GM10847 (cell line): ENCODE data around the gene GABRG3.

Experiments
- POLR2A ChIP-seq: IDR thresholded peaks from 2 replicates; pipeline ENCODE4 v1.6.1; 2011; ENCODE audit not compliant: insufficient read length; ENCODE audit errors: extremely low read depth

The GABRG3 gene

DNA sequence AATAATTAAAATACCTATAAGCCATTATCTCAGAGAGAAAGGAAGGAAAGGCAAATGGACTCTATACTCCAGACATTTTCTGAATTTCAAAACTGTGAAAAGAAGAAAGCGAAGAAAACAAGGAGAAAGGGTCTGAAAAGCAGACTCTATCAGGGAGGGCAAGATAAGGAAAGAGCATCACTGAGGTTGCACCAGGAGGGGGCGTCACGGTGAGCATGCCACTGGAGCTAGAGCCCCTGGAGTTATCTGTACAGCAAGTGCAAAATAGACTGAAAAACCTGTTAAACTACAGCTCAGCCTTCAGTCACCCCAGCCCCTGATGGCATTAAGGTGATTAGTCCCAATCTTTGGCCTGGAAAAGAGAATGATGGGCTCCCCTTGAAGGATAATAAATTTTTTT is 514.3 kb downstream of the GABRG3 start:
- TF ChIP-seq POLR2A = no peak

DNA sequence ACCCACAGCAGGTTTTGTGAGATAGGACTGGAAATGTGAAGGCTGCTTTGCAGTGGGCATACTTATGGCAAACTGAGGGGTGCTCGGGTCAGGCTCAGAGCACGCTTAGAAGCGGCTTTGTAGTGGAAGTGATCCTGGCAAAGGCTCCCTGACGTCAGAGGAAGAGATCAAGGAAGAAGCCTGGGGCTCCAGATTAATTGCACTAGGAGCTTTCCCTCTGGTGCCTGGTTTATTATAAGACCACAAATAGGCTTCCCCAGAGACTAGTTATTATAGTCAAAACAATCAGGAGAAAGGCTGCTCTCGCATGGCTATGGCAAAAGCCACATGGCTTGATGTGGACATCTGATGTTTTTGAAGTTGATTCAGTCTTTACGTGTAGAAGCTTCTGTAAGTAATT is 515.1 kb downstream of the GABRG3 start:
- TF ChIP-seq POLR2A = no peak

DNA sequence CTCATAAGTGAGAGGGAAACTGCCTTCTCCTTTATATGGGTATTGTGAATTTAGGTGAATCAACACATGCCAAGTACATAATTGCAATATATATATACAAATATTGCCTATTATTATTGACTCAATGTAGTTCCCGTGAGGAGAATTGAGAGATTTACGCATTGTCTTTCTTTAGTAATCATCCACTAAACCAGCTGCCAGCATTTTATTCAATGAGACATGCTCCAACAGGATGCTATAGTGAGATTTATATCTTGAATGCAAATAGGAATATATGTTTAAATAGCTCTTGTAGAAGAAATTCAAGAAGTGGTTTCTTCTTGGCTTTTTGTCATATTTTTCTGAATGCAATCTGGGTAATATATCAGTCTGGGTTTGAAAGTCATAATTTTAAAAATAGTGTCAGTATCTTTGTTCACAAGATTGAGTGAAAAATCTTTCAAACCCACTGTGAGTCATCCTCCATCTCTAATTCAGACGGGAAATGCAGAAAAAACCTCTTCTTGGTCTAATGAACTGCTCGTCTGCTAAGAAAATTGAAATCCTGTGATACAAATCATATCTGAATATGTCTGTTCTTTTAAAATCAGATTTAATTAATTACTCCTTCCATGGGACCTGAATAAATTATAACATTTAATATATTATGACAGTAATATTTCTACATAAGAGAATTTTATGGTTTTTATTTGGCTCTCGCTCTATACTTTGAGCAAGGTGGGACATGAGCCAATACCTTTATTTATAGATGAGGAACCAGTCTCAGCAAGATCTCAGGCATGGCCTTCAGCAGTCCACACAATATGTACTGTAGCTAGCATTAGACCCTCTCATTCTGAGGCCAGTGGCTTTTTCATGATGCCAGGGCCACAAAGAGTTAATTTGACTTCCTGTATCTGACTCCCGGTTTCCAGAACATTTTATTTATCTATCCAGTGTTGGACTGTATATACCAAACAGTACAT is 516.0 kb downstream of the GABRG3 start:
- TF ChIP-seq POLR2A = no peak

DNA sequence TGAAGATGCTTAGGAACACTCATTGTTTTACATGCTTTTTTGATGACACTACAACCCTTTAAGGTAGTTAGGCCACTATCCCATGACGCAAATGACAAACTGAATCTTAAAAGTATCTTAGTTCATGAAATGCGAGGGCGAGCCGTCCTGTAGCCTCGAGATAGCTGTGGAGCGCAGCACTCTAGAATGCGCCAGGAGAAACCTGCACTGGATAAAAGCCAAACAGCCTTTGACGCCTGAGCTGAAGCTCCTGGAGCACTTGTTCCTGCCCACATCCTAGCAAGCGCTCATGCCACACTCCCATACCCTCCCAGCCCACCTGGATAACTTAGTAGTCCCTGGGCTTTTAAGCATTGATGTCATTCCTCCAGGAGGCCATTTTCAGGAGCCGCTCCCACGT is 516.9 kb downstream of the GABRG3 start:
- no peak for TF ChIP-seq POLR2A

DNA sequence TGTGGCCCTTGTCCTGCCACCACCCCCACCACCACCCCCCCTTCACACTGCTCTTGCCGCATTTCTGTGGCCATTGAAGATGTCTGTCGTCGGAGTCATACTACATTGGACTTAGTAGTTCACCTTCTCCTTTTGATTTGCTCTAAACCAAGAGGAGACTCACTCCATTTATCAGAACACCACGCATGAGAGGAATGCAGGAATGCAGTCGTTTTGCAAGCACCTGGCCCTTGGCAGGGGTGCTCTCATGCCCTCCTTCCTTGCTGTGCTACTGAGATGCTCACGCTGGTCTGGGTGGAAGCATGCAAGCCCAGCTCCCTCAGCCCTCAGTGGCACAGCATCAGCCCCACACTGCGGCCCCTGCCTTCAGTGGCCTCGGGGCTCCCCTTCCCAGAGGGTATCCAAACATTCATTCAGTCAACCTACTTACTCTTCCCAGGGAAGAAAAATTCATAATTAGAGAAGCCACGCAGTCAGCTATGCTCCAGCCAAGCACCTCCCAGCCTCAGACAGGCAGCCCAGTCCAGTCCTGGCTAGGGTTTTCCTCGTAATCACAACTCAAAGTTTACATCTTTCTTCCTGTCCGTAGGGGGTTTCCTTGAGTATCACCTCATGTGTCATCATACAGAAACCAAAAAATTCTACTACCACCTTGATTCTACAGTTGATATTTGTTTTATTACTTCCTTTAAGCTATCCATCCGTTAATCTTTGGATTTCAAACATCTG is 520.0 kb downstream of the GABRG3 start:
- no peak for TF ChIP-seq POLR2A

DNA sequence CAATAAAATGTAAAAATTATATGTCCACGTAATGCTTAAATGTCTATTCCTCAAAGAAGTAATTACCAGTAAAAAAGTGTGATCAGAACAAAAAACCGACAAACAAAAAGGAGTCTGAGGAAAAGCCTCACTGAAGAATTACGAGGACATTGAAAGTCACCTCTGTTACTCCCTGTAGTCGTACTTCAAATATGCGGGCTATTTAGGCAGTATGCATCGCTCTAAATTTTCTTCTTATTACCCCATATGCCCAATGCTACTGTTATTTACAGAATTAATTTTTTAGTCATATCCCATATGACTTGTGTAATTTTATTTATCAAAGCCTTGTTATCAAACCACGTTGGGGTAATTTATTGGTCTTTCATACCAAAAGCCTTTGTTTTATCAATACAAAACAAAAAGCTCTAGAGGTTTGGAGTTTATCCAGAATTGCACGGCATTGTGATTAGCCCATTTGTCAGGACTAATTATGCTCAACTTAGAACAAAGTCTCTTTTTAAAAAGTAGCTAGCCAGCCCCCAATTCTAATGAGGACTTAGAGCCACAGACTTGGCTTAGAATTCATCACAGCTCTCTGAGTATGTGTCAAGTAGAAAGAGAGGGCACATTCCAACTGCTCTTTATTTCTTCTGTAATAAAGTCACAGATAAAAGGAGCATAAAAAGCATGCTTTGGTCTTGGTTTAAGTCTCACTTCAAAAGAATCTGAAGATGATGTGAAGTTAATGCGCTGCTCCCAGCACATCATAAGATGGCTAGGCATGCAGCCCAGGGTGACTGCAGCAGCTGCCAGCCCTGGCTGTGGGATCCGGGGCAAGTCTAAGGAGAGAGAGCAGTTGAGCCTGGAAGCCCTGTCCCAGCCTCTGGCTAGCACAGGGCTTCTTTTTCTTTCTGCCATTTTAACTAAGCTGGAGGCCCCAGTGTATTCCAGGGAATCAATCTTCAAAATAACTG is 521.0 kb downstream of the GABRG3 start:
- no peak for TF ChIP-seq POLR2A

DNA sequence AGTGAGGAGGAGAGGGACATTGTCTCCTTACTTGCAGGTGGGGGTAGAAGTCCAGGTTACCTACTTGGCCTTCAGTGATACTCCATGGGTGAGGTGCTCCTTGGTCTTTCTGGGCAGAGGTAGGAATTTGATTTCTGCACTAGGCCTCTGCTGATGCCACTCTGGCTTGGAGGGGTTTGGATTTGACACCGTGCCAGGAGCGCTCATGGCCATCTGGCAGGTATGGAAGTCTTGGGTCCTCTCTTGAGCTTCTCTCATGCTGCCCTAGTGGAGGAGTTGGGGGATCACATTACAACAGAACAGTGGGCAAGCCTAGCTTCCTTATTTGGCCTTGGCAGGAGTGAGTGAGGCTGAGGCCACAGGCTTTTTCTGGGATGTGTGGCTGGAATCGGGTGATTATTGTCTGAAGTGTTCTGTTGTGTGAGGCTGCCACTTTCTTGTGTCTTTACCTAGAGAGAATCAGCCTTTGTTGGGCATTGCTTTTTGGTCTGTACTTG is 525.0 kb downstream of the GABRG3 start:
- TF ChIP-seq POLR2A = no peak

DNA sequence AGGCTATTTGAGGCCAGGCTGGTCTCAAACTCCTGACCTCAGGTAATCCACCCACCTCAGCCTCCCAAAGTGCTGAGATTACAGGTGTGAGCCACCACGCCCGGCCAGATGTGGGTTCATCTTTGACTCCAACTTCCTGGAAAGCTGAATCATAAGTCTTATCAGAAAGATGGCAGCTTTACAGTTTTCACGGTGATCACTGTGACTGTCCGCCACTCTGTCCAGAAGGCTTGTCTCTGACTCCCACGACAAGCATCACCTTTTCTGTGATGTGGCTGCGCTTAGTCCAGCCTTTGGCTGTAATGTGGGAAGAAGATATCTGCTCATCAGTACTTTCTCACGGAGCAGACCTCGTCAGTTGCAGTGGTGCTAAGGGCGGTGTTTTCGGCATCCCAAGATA is 527.7 kb downstream of the GABRG3 start:
- no peak for TF ChIP-seq POLR2A

DNA sequence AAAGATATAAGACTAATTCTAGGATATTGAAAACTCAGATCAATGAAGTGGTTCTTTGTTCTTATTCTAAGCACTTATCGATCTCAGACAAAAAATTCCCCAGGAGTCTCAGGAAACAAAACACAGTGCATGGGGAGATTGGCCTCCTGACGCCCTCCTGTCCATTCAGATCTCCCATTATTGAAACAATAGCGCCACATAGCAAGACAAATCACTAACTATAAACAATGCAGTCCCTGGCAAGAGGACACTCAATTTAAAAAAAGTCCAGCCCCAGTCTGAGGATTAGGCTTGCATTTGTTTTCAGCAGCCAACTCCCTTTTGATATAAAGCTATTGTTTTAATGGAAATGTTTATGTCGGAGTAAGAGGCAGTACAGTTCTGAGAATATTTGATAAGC is 528.2 kb downstream of the GABRG3 start:
- TF ChIP-seq POLR2A = no peak

DNA sequence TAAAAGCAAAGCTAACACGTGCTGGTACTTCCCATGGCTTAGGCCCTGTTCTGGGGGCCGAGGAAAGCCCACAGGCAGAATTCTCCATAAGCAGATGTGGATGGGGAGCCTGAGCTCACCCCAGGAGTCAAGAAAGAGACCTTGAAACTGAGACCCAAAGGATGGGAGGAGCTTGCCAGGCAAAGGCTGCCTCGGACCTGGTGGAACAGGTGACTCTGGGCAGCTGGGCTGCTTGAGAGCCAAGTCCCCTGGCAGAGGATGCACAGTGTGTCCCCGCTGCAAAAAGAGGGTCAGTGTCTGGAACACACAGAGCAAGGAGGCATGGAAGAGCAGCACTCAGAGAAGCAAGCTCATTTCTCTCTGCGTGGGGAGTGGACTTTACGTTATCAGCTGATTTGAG is 528.7 kb downstream of the GABRG3 start:
- no peak for TF ChIP-seq POLR2A

DNA sequence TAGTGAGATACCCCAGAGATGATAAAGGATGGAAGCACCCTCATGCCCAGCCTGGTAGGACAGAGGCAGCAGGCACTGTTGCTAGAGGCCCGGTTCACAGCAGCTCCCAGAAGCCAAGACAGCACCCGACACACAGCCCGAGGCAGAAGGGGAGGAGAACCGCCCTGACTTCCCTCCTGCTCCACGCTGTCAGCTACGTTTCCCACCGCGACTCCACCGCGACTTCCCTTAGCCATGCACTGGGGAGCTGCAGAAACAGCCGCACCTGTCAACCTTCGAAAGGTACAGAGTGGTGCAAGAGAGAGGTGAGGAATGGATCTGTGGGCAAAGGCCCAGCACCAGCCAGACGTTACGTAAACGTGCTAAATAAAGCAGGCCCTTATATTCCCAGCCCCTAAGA is 529.2 kb downstream of the GABRG3 start:
- TF ChIP-seq POLR2A = no peak

DNA sequence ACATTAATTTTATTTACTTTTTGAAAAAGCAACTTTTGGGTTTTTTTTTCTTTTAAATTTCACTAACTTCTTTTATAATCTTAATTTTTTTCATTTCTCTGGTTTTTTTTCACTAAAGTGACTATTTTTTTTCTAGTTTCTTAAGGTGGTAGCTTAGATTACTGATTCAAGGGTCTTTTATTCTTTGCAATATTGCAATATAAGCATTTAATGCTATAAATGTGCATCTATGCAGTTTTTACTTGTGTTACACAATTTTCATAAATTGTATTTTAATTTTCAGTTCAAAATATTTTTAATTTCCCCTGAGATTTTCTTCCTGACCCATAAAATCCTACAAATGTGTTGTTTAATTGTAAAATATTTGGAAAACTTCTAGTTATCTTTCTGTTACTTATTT is 535.8 kb downstream of the GABRG3 start:
- no peak for TF ChIP-seq POLR2A

DNA sequence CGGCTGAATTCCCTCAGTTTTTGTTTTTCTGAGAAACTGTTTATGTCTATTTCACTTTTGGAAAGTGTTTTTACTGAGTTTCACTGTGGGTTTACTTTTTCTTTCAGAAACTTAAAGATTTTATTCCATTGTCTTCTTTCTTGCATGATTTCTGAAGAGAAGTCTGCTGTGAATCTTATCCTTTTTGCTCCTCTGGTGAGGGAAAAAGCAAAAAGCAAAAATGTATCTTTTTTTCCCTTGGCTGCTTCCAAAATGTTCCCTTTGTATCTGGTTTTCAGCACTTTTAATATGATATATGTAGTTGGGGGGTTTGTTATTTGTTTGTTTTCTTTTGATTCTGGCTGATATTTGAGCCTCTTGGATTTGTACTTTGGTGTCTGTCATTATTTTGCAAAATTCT is 538.0 kb downstream of the GABRG3 start:
- TF ChIP-seq POLR2A = no peak

DNA sequence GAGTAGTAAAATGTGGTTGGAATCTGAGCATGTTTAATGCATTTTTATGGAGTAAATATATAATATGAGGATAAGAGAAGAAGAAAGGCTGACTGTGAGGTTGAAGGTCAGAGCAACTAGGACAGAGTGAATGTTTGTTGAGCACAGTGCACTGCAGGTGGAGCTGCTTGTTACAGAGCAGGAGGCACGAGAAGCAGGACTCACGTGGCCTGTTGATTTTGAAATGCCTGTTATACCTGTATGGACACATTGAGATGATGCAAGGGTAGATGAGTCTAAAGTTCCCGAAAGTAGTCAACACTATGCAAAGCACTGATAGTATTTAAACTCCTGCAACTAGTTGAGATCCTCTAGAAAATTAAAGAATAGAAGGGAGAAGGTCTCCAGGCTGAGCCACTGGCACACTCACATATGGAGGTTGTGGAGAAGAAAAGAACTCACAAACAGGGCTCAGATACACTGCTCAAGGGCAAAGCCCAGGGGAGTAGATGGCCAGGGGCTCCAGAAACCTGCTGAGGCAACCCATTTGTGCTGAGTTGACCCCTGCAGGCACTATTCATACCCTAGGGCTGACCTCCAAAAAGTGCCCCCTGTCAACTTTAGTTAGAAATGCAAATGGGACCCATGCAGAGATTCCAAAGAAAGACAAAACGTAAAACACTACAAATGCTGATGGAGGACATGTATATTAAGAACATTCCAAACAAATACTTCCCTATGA is 541.5 kb downstream of the GABRG3 start:
- TF ChIP-seq POLR2A = no peak

DNA sequence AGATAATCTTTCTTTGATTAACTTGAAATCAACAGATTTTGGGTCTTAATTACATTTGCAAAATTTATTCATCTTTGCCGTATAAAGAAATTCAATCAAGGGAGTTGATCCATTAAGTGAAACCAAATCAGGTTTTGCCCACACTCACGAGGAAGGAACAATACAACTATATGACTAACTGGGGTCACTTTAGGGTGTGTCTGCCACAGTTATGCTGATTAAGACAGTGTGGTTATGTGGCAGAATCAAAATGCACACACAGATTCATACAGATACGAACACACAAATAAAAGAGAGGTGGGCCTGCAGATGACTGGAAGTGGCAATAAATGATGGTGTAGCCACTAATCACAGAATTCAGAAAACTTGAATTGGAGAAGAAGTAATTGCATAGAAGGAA is 543.5 kb downstream of the GABRG3 start:
- no peak for TF ChIP-seq POLR2A

DNA sequence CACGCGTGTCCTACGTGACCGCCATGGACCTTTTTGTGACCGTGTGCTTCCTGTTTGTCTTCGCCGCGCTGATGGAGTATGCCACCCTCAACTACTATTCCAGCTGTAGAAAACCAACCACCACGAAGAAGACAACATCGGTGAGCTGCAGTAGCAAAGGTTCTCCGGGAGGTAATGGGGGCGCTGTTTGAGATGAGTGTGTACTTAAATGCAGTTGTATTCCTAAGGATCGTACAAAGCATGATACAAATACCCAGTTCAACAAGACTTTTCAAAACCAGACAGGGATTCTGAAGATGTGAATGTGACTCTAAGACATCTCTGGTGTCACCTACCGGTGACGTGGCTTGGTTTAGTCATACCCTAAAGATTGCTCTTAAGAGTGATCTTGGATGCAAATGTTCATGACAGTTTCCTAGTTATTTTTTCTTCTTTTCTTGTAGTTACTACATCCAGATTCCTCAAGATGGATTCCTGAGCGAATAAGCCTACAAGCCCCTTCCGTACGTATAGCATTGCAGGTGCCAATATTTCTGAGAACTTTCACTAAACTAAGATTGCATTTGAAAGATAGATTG is 556.6 kb downstream of the GABRG3 start:
- no peak for TF ChIP-seq POLR2A
